WTC11 (cell line): ENCODE data around the gene IFIT3.

ENCODE experiments used
- ELF4 ChIP-seq: sonication (generic); formaldehyde crosslinking; IDR thresholded peaks from 2 replicates; pipeline ENCODE4 v1.8.1; 2022; ENCODE audit warnings: low read depth, mild to moderate bottlenecking, moderate library complexity, missing genetic modification reagents
- FOXJ3 ChIP-seq: sonication (generic); formaldehyde crosslinking; IDR thresholded peaks from 2 replicates; pipeline ENCODE4 v1.9.0; 2021; ENCODE audit warnings: missing genetic modification reagents, mild to moderate bottlenecking, borderline replicate concordance
- TCF7 ChIP-seq: sonication (generic); formaldehyde crosslinking; IDR thresholded peaks from 2 replicates; pipeline ENCODE4 v1.8.0; 2022; ENCODE audit warnings: mild to moderate bottlenecking, low read depth, missing genetic modification reagents, moderate library complexity
- TEAD4 ChIP-seq: sonication (generic); formaldehyde crosslinking; IDR thresholded peaks from 2 replicates; pipeline ENCODE4 v1.8.0; 2022; ENCODE audit warnings: mild to moderate bottlenecking, missing genetic modification reagents
- ZBTB21 ChIP-seq: sonication (generic); formaldehyde crosslinking; IDR thresholded peaks from 2 replicates; pipeline ENCODE4 v1.8.1; 2023; ENCODE audit warnings: mild to moderate bottlenecking, missing genetic modification reagents, borderline replicate concordance
- ZNF232 ChIP-seq: sonication (generic); formaldehyde crosslinking; IDR thresholded peaks from 2 replicates; pipeline ENCODE4 v1.8.0; 2022; ENCODE audit warnings: mild to moderate bottlenecking, missing genetic modification reagents
- TF ChIP-seq, protein P1 (sequence below): fragments of 200-600 bp; IDR thresholded peaks from 2 replicates; pipeline ENCODE4 v1.8.0; 2022; ENCODE audit warnings: antibody characterized with exemption
- TF ChIP-seq, protein P2 (sequence below): sonication (generic); formaldehyde crosslinking; IDR thresholded peaks from 2 replicates; pipeline ENCODE4 v1.8.1; 2022; ENCODE audit warnings: low read depth, missing genetic modification reagents, borderline replicate concordance
- TF ChIP-seq, protein P3 (sequence below): sonication (generic); formaldehyde crosslinking; IDR thresholded peaks from 2 replicates; pipeline ENCODE4 v1.8.1; 2022; ENCODE audit warnings: missing genetic modification reagents, borderline replicate concordance

DNA sequence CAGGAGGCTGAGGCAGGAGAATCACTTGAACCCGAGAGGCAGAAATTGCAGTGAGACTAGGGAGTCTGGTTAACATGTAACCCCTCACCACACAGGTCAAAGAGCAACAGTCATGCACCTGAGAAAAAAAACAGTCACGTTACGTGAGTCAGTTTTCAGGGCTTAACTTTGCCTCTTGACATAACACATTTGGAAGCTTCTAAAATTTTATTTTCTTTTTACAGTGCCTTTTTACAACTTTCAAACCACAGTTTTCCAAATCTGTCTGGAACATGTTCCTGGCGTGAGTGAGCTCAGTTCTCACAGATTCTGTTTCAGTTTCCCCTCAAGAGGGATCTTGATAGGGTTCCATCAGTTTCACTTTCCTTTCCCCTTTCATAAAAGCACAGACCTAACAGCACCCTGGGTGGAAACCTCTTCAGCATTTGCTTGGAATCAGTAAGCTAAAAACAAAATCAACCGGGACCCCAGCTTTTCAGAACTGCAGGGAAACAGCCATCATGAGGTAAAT is 4.4 kb downstream of the IFIT3 start:
- TF ChIP-seq, protein P1, sequence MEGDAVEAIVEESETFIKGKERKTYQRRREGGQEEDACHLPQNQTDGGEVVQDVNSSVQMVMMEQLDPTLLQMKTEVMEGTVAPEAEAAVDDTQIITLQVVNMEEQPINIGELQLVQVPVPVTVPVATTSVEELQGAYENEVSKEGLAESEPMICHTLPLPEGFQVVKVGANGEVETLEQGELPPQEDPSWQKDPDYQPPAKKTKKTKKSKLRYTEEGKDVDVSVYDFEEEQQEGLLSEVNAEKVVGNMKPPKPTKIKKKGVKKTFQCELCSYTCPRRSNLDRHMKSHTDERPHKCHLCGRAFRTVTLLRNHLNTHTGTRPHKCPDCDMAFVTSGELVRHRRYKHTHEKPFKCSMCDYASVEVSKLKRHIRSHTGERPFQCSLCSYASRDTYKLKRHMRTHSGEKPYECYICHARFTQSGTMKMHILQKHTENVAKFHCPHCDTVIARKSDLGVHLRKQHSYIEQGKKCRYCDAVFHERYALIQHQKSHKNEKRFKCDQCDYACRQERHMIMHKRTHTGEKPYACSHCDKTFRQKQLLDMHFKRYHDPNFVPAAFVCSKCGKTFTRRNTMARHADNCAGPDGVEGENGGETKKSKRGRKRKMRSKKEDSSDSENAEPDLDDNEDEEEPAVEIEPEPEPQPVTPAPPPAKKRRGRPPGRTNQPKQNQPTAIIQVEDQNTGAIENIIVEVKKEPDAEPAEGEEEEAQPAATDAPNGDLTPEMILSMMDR, result no peak
- no peak for TF ChIP-seq FOXJ3 (CRISPR knock-in tag)
- TF ChIP-seq, protein P2, sequence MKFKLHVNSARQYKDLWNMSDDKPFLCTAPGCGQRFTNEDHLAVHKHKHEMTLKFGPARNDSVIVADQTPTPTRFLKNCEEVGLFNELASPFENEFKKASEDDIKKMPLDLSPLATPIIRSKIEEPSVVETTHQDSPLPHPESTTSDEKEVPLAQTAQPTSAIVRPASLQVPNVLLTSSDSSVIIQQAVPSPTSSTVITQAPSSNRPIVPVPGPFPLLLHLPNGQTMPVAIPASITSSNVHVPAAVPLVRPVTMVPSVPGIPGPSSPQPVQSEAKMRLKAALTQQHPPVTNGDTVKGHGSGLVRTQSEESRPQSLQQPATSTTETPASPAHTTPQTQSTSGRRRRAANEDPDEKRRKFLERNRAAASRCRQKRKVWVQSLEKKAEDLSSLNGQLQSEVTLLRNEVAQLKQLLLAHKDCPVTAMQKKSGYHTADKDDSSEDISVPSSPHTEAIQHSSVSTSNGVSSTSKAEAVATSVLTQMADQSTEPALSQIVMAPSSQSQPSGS (CRISPR knock-in tag), result no peak
- no peak for TF ChIP-seq TCF7 (CRISPR knock-in tag)
- TF ChIP-seq ELF4, result no peak
- no peak for TF ChIP-seq ZBTB21
- TF ChIP-seq ZNF232 (CRISPR knock-in tag), result no peak
- TF ChIP-seq TEAD4 (CRISPR knock-in tag), result no peak
- TF ChIP-seq, protein P3, sequence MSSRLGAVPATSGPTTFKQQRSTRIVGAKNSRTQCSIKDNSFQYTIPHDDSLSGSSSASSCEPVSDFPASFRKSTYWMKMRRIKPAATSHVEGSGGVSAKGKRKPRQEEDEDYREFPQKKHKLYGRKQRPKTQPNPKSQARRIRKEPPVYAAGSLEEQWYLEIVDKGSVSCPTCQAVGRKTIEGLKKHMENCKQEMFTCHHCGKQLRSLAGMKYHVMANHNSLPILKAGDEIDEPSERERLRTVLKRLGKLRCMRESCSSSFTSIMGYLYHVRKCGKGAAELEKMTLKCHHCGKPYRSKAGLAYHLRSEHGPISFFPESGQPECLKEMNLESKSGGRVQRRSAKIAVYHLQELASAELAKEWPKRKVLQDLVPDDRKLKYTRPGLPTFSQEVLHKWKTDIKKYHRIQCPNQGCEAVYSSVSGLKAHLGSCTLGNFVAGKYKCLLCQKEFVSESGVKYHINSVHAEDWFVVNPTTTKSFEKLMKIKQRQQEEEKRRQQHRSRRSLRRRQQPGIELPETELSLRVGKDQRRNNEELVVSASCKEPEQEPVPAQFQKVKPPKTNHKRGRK (CRISPR knock-in tag), result no peak
